ENCODE measurements around the gene PRDM16. TPM values are rescaled to one million over a fixed set of nuclear protein-coding genes. Genes with fewer than 3 reads are reported as not detected.

PRDM16 gene
- total RNA-seq, 1 donor from 2014 or later: 6.7 TPM

- no peak for DNase-seq
These were observed 350.6 kb downstream of the PRDM16 start for GRCh38 chr1:3419415-3420204.

GRCh38 chr1:3420218-3420951, 351.4 kb downstream of the PRDM16 start:
- no peak for DNase-seq

- DNase-seq: no peak
These were observed 353.6 kb downstream of the PRDM16 start for GRCh38 chr1:3422638-3423037.

- no peak for DNase-seq
These were observed 354.3 kb downstream of the PRDM16 start for GRCh38 chr1:3423245-3423829.

GRCh38 chr1:3423896-3424611, 355.1 kb downstream of the PRDM16 start:
- DNase-seq: no peak

GRCh38 chr1:3425486-3426215, 356.6 kb downstream of the PRDM16 start:
- no peak for DNase-seq

GRCh38 chr1:3426956-3427535, 358.0 kb downstream of the PRDM16 start:
- no peak for DNase-seq

GRCh38 chr1:3427711-3428704, 359.0 kb downstream of the PRDM16 start:
- DNase-seq: no peak

GRCh38 chr1:3428899-3429298, 359.9 kb downstream of the PRDM16 start:
- DNase-seq: no peak

GRCh38 chr1:3429320-3429719, 360.3 kb downstream of the PRDM16 start:
- DNase-seq: no peak

GRCh38 chr1:3429766-3430165, 360.8 kb downstream of the PRDM16 start:
- no peak for DNase-seq

- no peak for DNase-seq
These were observed 361.4 kb downstream of the PRDM16 start for GRCh38 chr1:3430406-3430805.

- DNase-seq: no peak
These were observed 361.8 kb downstream of the PRDM16 start for GRCh38 chr1:3430820-3431219.

GRCh38 chr1:3431266-3431665, 362.3 kb downstream of the PRDM16 start:
- no peak for DNase-seq

- DNase-seq: no peak
These were observed 362.7 kb downstream of the PRDM16 start for GRCh38 chr1:3431686-3432085.

GRCh38 chr1:3432306-3432705, 363.3 kb downstream of the PRDM16 start:
- no peak for DNase-seq

- DNase-seq: no peak
These were observed 364.1 kb downstream of the PRDM16 start for GRCh38 chr1:3433076-3433475.

GRCh38 chr1:3433596-3434320, 364.8 kb downstream of the PRDM16 start:
- no peak for DNase-seq

GRCh38 chr1:3434406-3435110, 365.6 kb downstream of the PRDM16 start:
- no peak for DNase-seq

All from occipital lobe (tissue), 2 donors.